NOMO-1 (cell line): ENCODE measurements around the gene SLC23A2.
A peak's percentile ranks its signal among the peaks of the same experiment; 100 is the strongest.

Source experiments
- DNase-seq, 2 experiments: peaks; one replicate each; lab custom pipeline; 2025; ENCODE audit not compliant: unreplicated experiment in 2 of 2; lab: John Stamatoyannopoulos, UW

The SLC23A2 gene

DNA sequence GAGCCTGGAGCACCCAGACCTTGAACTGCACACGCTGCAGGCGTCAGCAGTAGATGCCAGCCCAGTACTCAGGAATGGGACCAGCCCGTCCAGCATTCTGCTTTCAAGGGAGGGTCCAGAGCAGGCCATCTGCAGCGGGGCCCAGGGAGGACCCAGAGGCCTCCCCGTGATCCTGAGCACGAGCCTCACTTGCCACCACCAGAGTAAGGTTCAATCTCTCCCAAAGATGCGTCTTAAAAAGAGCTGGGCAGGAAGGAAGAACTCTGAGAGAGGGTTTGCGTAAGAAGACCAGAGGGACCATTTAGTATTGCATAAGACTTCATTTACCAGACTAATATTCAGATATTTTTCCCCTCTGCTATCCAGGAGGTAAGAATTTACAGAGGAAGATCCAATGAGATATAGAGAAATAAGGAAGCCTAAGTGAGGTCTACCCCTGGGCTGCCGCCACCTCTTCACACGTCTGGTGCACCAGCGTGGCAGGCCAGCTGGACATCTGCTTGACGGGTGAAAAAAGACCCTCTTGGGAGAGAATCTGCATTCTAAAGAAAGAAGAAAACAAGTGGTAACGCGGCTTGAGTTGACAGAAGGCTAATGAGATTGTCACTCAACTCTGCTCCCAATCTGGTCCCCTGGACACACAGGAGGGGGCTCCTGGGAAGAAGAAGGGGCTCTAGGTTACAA is 172.3 kb downstream of the SLC23A2 start:
- DNase-seq: peak; percentile 64 to 68

- DNase-seq: no peak
These were observed 179.7 kb downstream of the SLC23A2 start for GRCh38 chr20:4821590-4821989.

- no peak for DNase-seq
These were observed 180.3 kb downstream of the SLC23A2 start for GRCh38 chr20:4820806-4821518.

GRCh38 chr20:4819901-4820300 is 181.4 kb downstream of the SLC23A2 start:
- no peak for DNase-seq

- no peak for DNase-seq
These were observed 184.1 kb downstream of the SLC23A2 start for GRCh38 chr20:4817230-4817671.

- no peak for DNase-seq
These were observed 185.7 kb downstream of the SLC23A2 start for GRCh38 chr20:4815628-4816027.

- peak; percentile 73 to 78 for DNase-seq
These were observed 186.5 kb downstream of the SLC23A2 start for GRCh38 chr20:4814696-4815252.

- DNase-seq: peak; percentile 77 to 93
These were observed 187.2 kb downstream of the SLC23A2 start for GRCh38 chr20:4813863-4814695.

- peak; percentile 47 to 53 for DNase-seq
These were observed 188.0 kb downstream of the SLC23A2 start for GRCh38 chr20:4813076-4813862.

DNA sequence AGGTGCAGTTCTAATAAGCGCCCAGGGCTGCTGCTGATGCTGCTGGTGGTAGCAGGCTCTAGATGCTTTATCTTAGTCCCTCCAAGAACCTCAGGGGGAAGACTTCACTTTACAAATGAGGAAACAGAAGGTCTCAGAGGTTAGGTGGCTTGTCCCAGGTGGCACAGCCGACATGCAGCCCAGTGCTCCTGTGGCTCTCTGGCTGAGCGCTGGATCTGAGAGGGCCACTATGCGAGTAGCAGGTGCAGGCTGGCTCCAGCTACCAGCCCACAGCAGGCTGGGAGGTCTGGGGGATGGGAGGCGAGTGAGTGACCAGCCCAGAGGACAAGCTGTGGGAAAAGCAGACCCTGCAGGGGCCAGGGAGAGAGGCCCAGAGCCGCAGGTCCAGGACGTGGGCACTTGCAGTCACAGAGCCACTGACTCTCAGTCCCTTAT is 188.7 kb downstream of the SLC23A2 start:
- peak in 1 of 2 experiments; percentile 18 for DNase-seq

GRCh38 chr20:4812216-4812615 is 189.1 kb downstream of the SLC23A2 start:
- DNase-seq: peak in 1 of 2 experiments; percentile 64

GRCh38 chr20:4811661-4812181 is 189.6 kb downstream of the SLC23A2 start:
- peak; percentile 93 to 95 for DNase-seq

- DNase-seq: no peak
These were observed 190.1 kb downstream of the SLC23A2 start for GRCh38 chr20:4811257-4811656.

GRCh38 chr20:4810426-4811019 is 190.8 kb downstream of the SLC23A2 start:
- no peak for DNase-seq

DNA sequence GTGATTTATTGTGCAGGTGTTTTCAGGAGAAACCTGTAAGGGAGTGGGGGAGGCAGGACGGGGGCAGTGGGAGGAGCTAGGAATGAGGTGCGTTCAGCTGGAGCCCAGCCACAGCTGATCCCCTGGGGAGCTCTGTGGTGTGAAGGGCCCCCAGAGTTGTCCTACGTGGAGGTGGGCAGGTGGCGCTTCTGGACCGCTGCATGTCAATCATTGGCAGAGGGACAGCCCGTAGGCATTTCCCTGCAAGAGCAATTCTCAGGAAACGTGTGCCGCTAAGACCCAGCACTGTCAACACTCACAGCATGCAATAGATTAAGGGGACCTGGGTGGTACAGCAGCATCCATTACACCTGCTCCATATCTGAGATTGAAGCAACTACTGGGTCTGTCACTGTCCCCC is 191.6 kb downstream of the SLC23A2 start:
- no peak for DNase-seq

DNA sequence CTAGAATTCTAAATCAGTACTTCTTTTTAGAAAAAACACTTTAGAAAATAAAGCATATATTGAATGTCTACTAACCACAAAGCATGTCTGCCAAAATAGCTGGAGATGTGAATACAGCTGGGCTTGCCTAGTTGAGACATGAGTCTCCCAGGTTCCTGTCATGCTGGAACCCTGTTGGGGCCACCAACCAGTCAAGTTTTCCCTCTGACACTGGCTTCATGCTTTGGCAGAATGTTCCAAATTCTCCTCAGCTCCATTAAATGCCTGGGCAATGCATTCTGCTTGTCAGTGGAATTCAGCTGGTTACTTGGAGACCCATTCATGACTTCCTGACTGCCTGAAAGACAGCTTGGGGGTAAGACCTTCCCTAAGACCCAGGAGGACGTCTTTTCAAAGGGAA is 192.4 kb downstream of the SLC23A2 start:
- no peak for DNase-seq

DNA sequence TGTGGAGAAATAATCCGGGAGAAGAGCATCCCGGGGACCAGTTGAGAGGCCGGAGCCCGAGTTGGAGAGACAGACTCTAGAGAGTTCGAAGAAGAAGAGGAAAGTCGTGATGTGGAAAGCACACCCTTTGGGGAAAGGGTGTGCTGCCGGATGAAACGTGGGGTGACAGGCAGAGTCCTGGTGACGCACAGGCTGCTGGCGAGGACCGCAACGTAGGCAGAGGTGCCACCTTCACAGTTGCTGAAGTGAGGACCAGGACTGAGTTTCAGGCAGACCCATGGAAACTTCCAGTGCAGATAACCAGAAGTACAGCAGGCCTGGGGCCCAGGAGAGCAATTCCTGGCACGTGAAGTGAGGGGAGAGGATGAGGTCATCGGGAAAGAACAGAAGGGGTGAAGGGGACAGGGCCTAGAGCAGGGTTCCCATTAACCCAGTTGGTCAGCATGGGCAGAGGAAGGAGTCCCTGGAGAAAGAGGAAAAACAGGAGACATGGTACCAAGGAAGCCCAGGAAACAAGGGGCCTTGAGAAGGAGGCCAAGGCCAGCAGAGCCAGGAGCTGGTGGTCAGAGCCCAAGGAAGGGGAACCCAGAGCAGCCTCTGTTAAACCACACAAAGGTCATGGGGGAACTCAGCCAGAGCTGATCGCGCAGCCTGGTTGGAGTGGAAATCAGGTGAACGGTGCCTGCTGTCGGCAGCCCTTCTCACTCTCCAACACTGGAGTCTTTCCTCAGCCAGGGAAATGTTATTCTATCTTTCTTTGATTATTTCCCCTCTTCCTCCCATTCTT is 195.5 kb downstream of the SLC23A2 start:
- DNase-seq: no peak

DNA sequence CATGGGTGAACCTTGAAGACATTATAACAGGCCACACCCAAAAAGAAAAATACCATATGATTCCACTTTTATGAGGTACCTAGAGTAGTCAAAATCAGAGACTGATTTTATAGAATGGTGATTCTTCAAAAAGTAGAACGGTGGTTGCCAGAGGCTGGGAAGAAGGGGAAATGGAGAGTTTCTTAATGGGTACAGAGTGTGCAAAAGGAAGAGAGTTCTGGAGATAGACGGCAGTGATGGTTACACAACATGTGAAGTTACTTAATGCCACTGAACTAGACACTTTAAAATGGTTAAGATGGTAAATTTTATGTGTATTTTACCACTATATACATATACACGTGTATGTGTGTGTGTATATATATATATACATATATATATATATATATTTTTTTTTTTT is 198.8 kb downstream of the SLC23A2 start:
- DNase-seq: peak; percentile 50 to 76
